Measurements from ENCODE around the gene IRX4.

The IRX4 gene

GRCh38 chr5:1913578-1913977, 30.9 kb upstream of the IRX4 start:
- no peak for DNase-seq

GRCh38 chr5:1912951-1913565, 30.3 kb upstream of the IRX4 start:
- no peak for DNase-seq

GRCh38 chr5:1911773-1912235, 29.1 kb upstream of the IRX4 start:
- no peak for DNase-seq

- no peak for DNase-seq
Observed at GRCh38 chr5:1910861-1911772, 28.4 kb upstream of the IRX4 start.

- no peak for DNase-seq
Observed at GRCh38 chr5:1910081-1910760, 27.5 kb upstream of the IRX4 start.

- DNase-seq, result no peak
Observed at GRCh38 chr5:1909346-1909985, 26.7 kb upstream of the IRX4 start.

GRCh38 chr5:1908931-1909330, 26.2 kb upstream of the IRX4 start:
- DNase-seq, result no peak

- DNase-seq, result no peak
Observed at GRCh38 chr5:1907616-1908015, 24.9 kb upstream of the IRX4 start.

GRCh38 chr5:1905108-1905507, 22.4 kb upstream of the IRX4 start:
- DNase-seq, result no peak

- DNase-seq, result no peak
Observed at GRCh38 chr5:1901983-1902382, 19.3 kb upstream of the IRX4 start.

GRCh38 chr5:1901061-1901460, 18.3 kb upstream of the IRX4 start:
- DNase-seq, result no peak

- no peak for DNase-seq
Observed at GRCh38 chr5:1899201-1899600, 16.5 kb upstream of the IRX4 start.

- DNase-seq, result no peak
Observed at GRCh38 chr5:1897816-1898450, 15.2 kb upstream of the IRX4 start.

- DNase-seq, result no peak
Observed at GRCh38 chr5:1897386-1897785, 14.7 kb upstream of the IRX4 start.

- DNase-seq, result no peak
Observed at GRCh38 chr5:1896602-1897376, 14.1 kb upstream of the IRX4 start.

GRCh38 chr5:1895739-1896420, 13.2 kb upstream of the IRX4 start:
- no peak for DNase-seq

GRCh38 chr5:1894243-1894642, 11.5 kb upstream of the IRX4 start:
- no peak for DNase-seq

GRCh38 chr5:1893754-1894153, 11.0 kb upstream of the IRX4 start:
- DNase-seq, result no peak

- no peak for DNase-seq
Observed at GRCh38 chr5:1892685-1893445, 10.1 kb upstream of the IRX4 start.

- DNase-seq, result no peak
Observed at GRCh38 chr5:1892211-1892610, 9.5 kb upstream of the IRX4 start.
